GM23338 (cell line): Measurements from ENCODE around the gene QRICH1. TPM values are rescaled to one million over a fixed set of nuclear protein-coding genes. Genes with fewer than 3 reads are reported as not detected.

Experiments used
- ATAC-seq: fragments of 200-7000 bp; cut with Tn5 transposase; 3 replicates; pipeline ENCODE4 v1.9.1; 2020
- DNase-seq: peaks from one replicate; pipeline ENCODE4 v3.0.0-alpha.2; 2015; ENCODE audit warnings: low spot score
- H2AFZ ChIP-seq: fragments of 200-600 bp; sonication (generic); 2 replicates; pipeline ENCODE4 v1.8.0; 2016; ENCODE audit warnings: antibody characterized with exemption, mild to moderate bottlenecking, moderate library complexity
- H3F3A ChIP-seq: fragments of 200-600 bp; sonication (generic); replicated peaks from 2 replicates; pipeline ENCODE4 v1.8.0; 2017; ENCODE audit warnings: antibody characterized with exemption, mixed run types, low read depth
- H3K27ac ChIP-seq: fragments of 200-600 bp; sonication (generic); 2 replicates; pipeline ENCODE4 v1.6.1; 2016; ENCODE audit warnings: low read depth
- H3K27me3 ChIP-seq: fragments of 200-600 bp; sonication (generic); 2 replicates; pipeline ENCODE4 v1.8.0; 2016; ENCODE audit warnings: mild to moderate bottlenecking, mixed run types, moderate library complexity; ENCODE audit not compliant: insufficient read depth
- H3K36me3 ChIP-seq: fragments of 200-600 bp; sonication (generic); 2 replicates; pipeline ENCODE4 v1.8.0; 2016; ENCODE audit warnings: mild to moderate bottlenecking; ENCODE audit not compliant: insufficient read depth
- H3K4me1 ChIP-seq: fragments of 200-600 bp; sonication (generic); 2 replicates; pipeline ENCODE4 v1.8.0; 2016; ENCODE audit warnings: mild to moderate bottlenecking, moderate library complexity; ENCODE audit not compliant: insufficient read depth
- H3K4me2 ChIP-seq: fragments of 200-600 bp; sonication (generic); 2 replicates; pipeline ENCODE4 v1.7.1; 2017; ENCODE audit warnings: mixed run types
- H3K4me3 ChIP-seq: fragments of 200-600 bp; sonication (generic); 2 replicates; pipeline ENCODE4 v1.6.1; 2016; ENCODE audit warnings: mixed run types
- H3K79me2 ChIP-seq: fragments of 200-600 bp; sonication (generic); replicated peaks from 2 replicates; pipeline ENCODE4 v1.8.0; 2017; ENCODE audit warnings: mild to moderate bottlenecking; ENCODE audit not compliant: insufficient read depth
- H3K9me2 ChIP-seq: fragments of 200-600 bp; sonication (generic); 2 replicates; pipeline ENCODE4 v1.8.0; 2017; ENCODE audit not compliant: insufficient read depth
- H4K20me1 ChIP-seq: fragments of 200-600 bp; sonication (generic); replicated peaks from 2 replicates; pipeline ENCODE4 v1.8.0; 2017; ENCODE audit warnings: mild to moderate bottlenecking; ENCODE audit not compliant: insufficient read depth
- H3K27ac Mint-ChIP-seq: 2 replicates; pipeline ENCODE4 v1.8.0; 2020; ENCODE audit warnings: inconsistent platforms, mild to moderate bottlenecking, moderate library complexity, mixed read lengths
- H3K27me3 Mint-ChIP-seq: 3 replicates; pipeline ENCODE4 v1.8.0; 2022; ENCODE audit warnings: low read depth, mild to moderate bottlenecking, moderate library complexity, mixed read lengths, inconsistent platforms; ENCODE audit not compliant: insufficient read depth, poor library complexity
- H3K36me3 Mint-ChIP-seq: 3 replicates; pipeline ENCODE4 v1.8.0; 2021; ENCODE audit warnings: low read depth, mild to moderate bottlenecking, inconsistent platforms, moderate library complexity, mixed read lengths
- H3K4me1 Mint-ChIP-seq: 3 replicates; pipeline ENCODE4 v1.8.0; 2020; ENCODE audit warnings: mild to moderate bottlenecking, inconsistent platforms, mixed read lengths
- H3K4me3 Mint-ChIP-seq: 3 replicates; pipeline ENCODE4 v1.8.0; 2021; ENCODE audit warnings: moderate library complexity, mild to moderate bottlenecking, inconsistent platforms, mixed read lengths
- H3K9me3 Mint-ChIP-seq: 3 replicates; pipeline ENCODE4 v1.8.0; 2020; ENCODE audit warnings: moderate library complexity, mild to moderate bottlenecking, inconsistent platforms, mixed read lengths
- CREB1 ChIP-seq: fragments of 250-450 bp; sonication (Bioruptor Pico); IDR thresholded peaks from 2 replicates; pipeline ENCODE4 v1.5.0; 2020; ENCODE audit warnings: low read depth, mild to moderate bottlenecking, moderate library complexity
- CTCF ChIP-seq, 2 experiments: fragments of 200-600 bp in 1 of 2; sonication (generic) in 1 of 2; conservative IDR thresholded peaks; 2 replicates each; pipeline versions ENCODE4 v1.5.1 to v1.6.1; 2016 to 2017; ENCODE audit warnings: antibody characterized with exemption in 2 of 2, low read depth in 2 of 2, mild to moderate bottlenecking in 2 of 2, moderate library complexity in 1 of 2
- EZH2 ChIP-seq: fragments of 200-600 bp; sonication (generic); IDR thresholded peaks from one replicate; pipeline ENCODE4 v1.8.0; 2017; ENCODE audit warnings: antibody characterized with exemption, mild to moderate bottlenecking, low read depth; ENCODE audit not compliant: unreplicated experiment
- EZH2phosphoT487 ChIP-seq: fragments of 200-600 bp; sonication (generic); IDR thresholded peaks from one replicate; pipeline ENCODE4 v1.8.1; 2018; ENCODE audit warnings: antibody characterized with exemption; ENCODE audit not compliant: unreplicated experiment
- JUNB ChIP-seq: IDR thresholded peaks from one replicate; pipeline ENCODE4 v1.6.1; 2016; ENCODE audit warnings: antibody characterized with exemption; ENCODE audit not compliant: unreplicated experiment
- POLR2AphosphoS5 ChIP-seq: IDR thresholded peaks from 2 replicates; pipeline ENCODE4 v1.6.1; 2016; ENCODE audit warnings: antibody characterized with exemption, low read depth
- REST ChIP-seq: IDR thresholded peaks from one replicate; pipeline ENCODE4 v1.6.1; 2018; ENCODE audit warnings: antibody characterized with exemption; ENCODE audit not compliant: unreplicated experiment
- STAT1 ChIP-seq: IDR thresholded peaks from one replicate; pipeline ENCODE4 v1.6.1; 2016; ENCODE audit warnings: antibody characterized with exemption; ENCODE audit not compliant: unreplicated experiment
- ZNF114 ChIP-seq: fragments of 250-450 bp; sonication (Bioruptor Pico); IDR thresholded peaks from 2 replicates; pipeline ENCODE4 v1.5.0; 2020; ENCODE audit warnings: mild to moderate bottlenecking, moderate library complexity
- polyA plus RNA-seq: library from polyadenylated mRNA; unstranded; fragments of >200 nt; fragmentation: Nextera tagmentation; extraction: Ambion mirVana; gene quantifications from 2 replicates; pipeline ENCODE4 v1.2.1, GENCODE V29; 2016
- total RNA-seq: library from RNA; depleted of rRNA; stranded (reverse); fragments of >200 nt; shearing (Covaris generic); gene quantifications from 2 replicates; pipeline ENCODE4 v1.2.3, GENCODE V29; 2014

QRICH1 gene
- total and polyA plus RNA-seq, 2 experiments from 2014 or later = 66.9 to 149 TPM

GRCh38 chr3:48984663-48985062, 109.2 kb downstream of the QRICH1 start:
- Mint-ChIP-seq H3K36me3 (peaks cover 66% of the 10 kb centered on the region), H3K4me3 (no peak overlapping the region), H3K4me1 (peaks cover 10% of the 10 kb centered on the region), H3K27ac (no peak overlapping the region), H3K9me3 (no peaks in the 10 kb centered on the region), H3K27me3 (peaks cover 28% of the 10 kb centered on the region)
- TF ChIP-seq CTCF (conservative IDR thresholded peaks at IDR 0.05; ENCODE audit: low read depth in 2 of 2) (no peak), EZH2phosphoT487 (no peak), CREB1 (CRISPR knock-in tag) (no peak)
- no peak for DNase-seq
- H3K4me1 ChIP-seq = peaks cover 4% of the 10 kb centered on the region; the same call in 1 of the 2 replicates
- ATAC-seq = no peak
- H3K36me3 ChIP-seq = peaks cover 22% of the 10 kb centered on the region
- peaks cover 3% of the 10 kb centered on the region; the same call in 1 of the 2 replicates for H3K79me2 ChIP-seq
- H3K27me3 ChIP-seq = no peaks in the 10 kb centered on the region
- H3F3A ChIP-seq = 0 out of 2 replicates have a peak, but pooled peaks cover 10% of the 10 kb centered on the region
- H3K4me2 ChIP-seq = no peak overlapping the region
- H3K27ac ChIP-seq = no peak overlapping the region
- peaks cover 25% of the 10 kb centered on the region for H4K20me1 ChIP-seq
- H3K4me3 ChIP-seq = no peak overlapping the region
- H2AFZ ChIP-seq = no peak overlapping the region
- H3K9me2 ChIP-seq = no peaks in the 10 kb centered on the region

GRCh38 chr3:48983096-48983495, 110.8 kb downstream of the QRICH1 start:
- H4K20me1 ChIP-seq = peaks cover 28% of the 10 kb centered on the region
- no peaks in the 10 kb centered on the region for H3K27me3 ChIP-seq
- no peak overlapping the region for H3K27ac ChIP-seq
- H3K79me2 ChIP-seq = no peaks in the 10 kb centered on the region; the same call in 1 of the 2 replicates
- H3K4me2 ChIP-seq = no peak overlapping the region
- H3K9me3 Mint-ChIP-seq = no peaks in the 10 kb centered on the region
- peaks cover 69% of the 10 kb centered on the region for H3K36me3 Mint-ChIP-seq
- H3F3A ChIP-seq = 0 out of 2 replicates have a peak, but pooled peaks cover 15% of the 10 kb centered on the region
- H3K4me1 Mint-ChIP-seq = peaks cover 3% of the 10 kb centered on the region
- H3K9me2 ChIP-seq = no peaks in the 10 kb centered on the region
- peaks cover 19% of the 10 kb centered on the region for H3K27me3 Mint-ChIP-seq
- H2AFZ ChIP-seq = no peak overlapping the region
- H3K27ac Mint-ChIP-seq = no peak overlapping the region
- no peak overlapping the region for H3K4me3 Mint-ChIP-seq
- H3K4me1 ChIP-seq = no peaks in the 10 kb centered on the region
- H3K4me3 ChIP-seq = no peak overlapping the region
- ATAC-seq (no peak), DNase-seq (no peak)
- H3K36me3 ChIP-seq = peaks cover 26% of the 10 kb centered on the region
- no peak for TF ChIP-seq EZH2
- TF ChIP-seq CTCF (conservative IDR thresholded peaks at IDR 0.05; ENCODE audit: low read depth in 2 of 2) = no peak
- TF ChIP-seq CREB1 (CRISPR knock-in tag) = no peak
- TF ChIP-seq ZNF114 (CRISPR knock-in tag) = no peak
- TF ChIP-seq POLR2AphosphoS5 = no peak
- TF ChIP-seq JUNB = no peak
- no peak for TF ChIP-seq STAT1
- no peak for TF ChIP-seq REST
